ENCODE data around the gene IFIT3. TPM values are rescaled to one million over a fixed set of nuclear protein-coding genes. Genes with fewer than 3 reads are reported as not detected.

IFIT3 gene
- total RNA-seq, 1 experiment from 2014 or later, result 1.5 TPM

- no peaks in the 10 kb centered on the region for H3K27me3 ChIP-seq (replicated peaks; ENCODE audit: control insufficient read depth, insufficient read depth, low read length)
- BruUV-seq (replicated peaks), result no TSS peak
- no peaks in the 10 kb centered on the region for H3K36me3 ChIP-seq (ENCODE audit: control insufficient read depth, insufficient read depth, low read length)
- TF ChIP-seq CTCF (IDR thresholded peaks at IDR 0.05; ENCODE audit: insufficient read depth in 1 of 2, low read depth in 1 of 2, low read length in 1 of 2, severe bottlenecking in 1 of 2, unreplicated experiment in 1 of 2), result no peak
- no peaks in the 10 kb centered on the region for H3K9me3 ChIP-seq
- peaks cover 5% of the 10 kb centered on the region for H3K4me1 Mint-ChIP-seq (ENCODE audit: low read depth, unreplicated experiment)
- 0 out of 2 replicates have a peak, but pooled peaks cover 4% of the 10 kb centered on the region for H3K4me1 ChIP-seq
- ChIA-PET POLR2A (no interaction called here), CTCF (no interaction called here)
- no peaks in the 10 kb centered on the region for H3K9me3 Mint-ChIP-seq (ENCODE audit: unreplicated experiment)
- no peak overlapping the region for H3K27ac Mint-ChIP-seq (ENCODE audit: unreplicated experiment)
- DNase-seq, result no peak
- H3K27me3 Mint-ChIP-seq (ENCODE audit: insufficient read depth, unreplicated experiment), result no peaks in the 10 kb centered on the region
- no peak overlapping the region for H3K4me3 Mint-ChIP-seq (ENCODE audit: unreplicated experiment)
- intact Hi-C loops (cut with micrococcal nuclease; ENCODE audit: unreplicated experiment), result no loop called here
- H3K4me3 ChIP-seq (ENCODE audit: low read depth, low read length), result no peak overlapping the region
- H3K36me3 Mint-ChIP-seq (ENCODE audit: insufficient read depth, unreplicated experiment), result no peaks in the 10 kb centered on the region
These were observed 32.4 kb downstream of the IFIT3 start for GRCh38 chr10:89360157-89360556.

- no peaks in the 10 kb centered on the region for H3K9me3 ChIP-seq
- 0 out of 2 replicates have a peak, but pooled peaks cover 4% of the 10 kb centered on the region for H3K4me1 ChIP-seq
- Mint-ChIP-seq H3K9me3 (ENCODE audit: unreplicated experiment) (no peaks in the 10 kb centered on the region), H3K27ac (ENCODE audit: unreplicated experiment) (no peak overlapping the region), H3K27me3 (ENCODE audit: insufficient read depth, unreplicated experiment) (no peaks in the 10 kb centered on the region), H3K36me3 (ENCODE audit: insufficient read depth, unreplicated experiment) (no peaks in the 10 kb centered on the region), H3K4me1 (ENCODE audit: low read depth, unreplicated experiment) (peaks cover 5% of the 10 kb centered on the region), H3K4me3 (ENCODE audit: unreplicated experiment) (no peak overlapping the region)
- no peak for TF ChIP-seq CTCF (IDR thresholded peaks at IDR 0.05; ENCODE audit: insufficient read depth in 1 of 2, low read depth in 1 of 2, low read length in 1 of 2, severe bottlenecking in 1 of 2, unreplicated experiment in 1 of 2)
- POLR2A ChIA-PET, result no interaction called here
- BruUV-seq (replicated peaks), result no TSS peak
- no peak overlapping the region for H3K4me3 ChIP-seq (ENCODE audit: low read depth, low read length)
- intact Hi-C loops (cut with micrococcal nuclease; ENCODE audit: unreplicated experiment), result no loop called here
- DNase-seq, result no peak
- CTCF ChIA-PET, result no interaction called here
- H3K27me3 ChIP-seq (replicated peaks; ENCODE audit: control insufficient read depth, insufficient read depth, low read length), result no peaks in the 10 kb centered on the region
- no peaks in the 10 kb centered on the region for H3K36me3 ChIP-seq (ENCODE audit: control insufficient read depth, insufficient read depth, low read length)
These were observed 35.1 kb downstream of the IFIT3 start for GRCh38 chr10:89362929-89363328.

GRCh38 chr10:89363729-89364442, 36.1 kb downstream of the IFIT3 start:
- Histone ChIP-seq H3K4me1 (0 out of 2 replicates have a peak, but pooled peaks cover 4% of the 10 kb centered on the region), H3K27me3 (replicated peaks; ENCODE audit: control insufficient read depth, insufficient read depth, low read length) (no peaks in the 10 kb centered on the region), H3K9me3 (no peaks in the 10 kb centered on the region), H3K36me3 (ENCODE audit: control insufficient read depth, insufficient read depth, low read length) (no peaks in the 10 kb centered on the region), H3K4me3 (ENCODE audit: low read depth, low read length) (no peak overlapping the region)
- intact Hi-C loops (cut with micrococcal nuclease; ENCODE audit: unreplicated experiment), result no loop called here
- CTCF ChIA-PET, result no interaction called here
- POLR2A ChIA-PET, result no interaction called here
- peaks cover 5% of the 10 kb centered on the region for H3K4me1 Mint-ChIP-seq (ENCODE audit: low read depth, unreplicated experiment)
- H3K27me3 Mint-ChIP-seq (ENCODE audit: insufficient read depth, unreplicated experiment), result no peaks in the 10 kb centered on the region
- no TSS peak for BruUV-seq (replicated peaks)
- no peaks in the 10 kb centered on the region for H3K9me3 Mint-ChIP-seq (ENCODE audit: unreplicated experiment)
- no peaks in the 10 kb centered on the region for H3K36me3 Mint-ChIP-seq (ENCODE audit: insufficient read depth, unreplicated experiment)
- no peak for TF ChIP-seq CTCF (IDR thresholded peaks at IDR 0.05; ENCODE audit: insufficient read depth in 1 of 2, low read depth in 1 of 2, low read length in 1 of 2, severe bottlenecking in 1 of 2, unreplicated experiment in 1 of 2)
- DNase-seq, result no peak
- H3K4me3 Mint-ChIP-seq (ENCODE audit: unreplicated experiment), result no peak overlapping the region
- no peak overlapping the region for H3K27ac Mint-ChIP-seq (ENCODE audit: unreplicated experiment)
